ENCODE results near the gene NUP214.

GRCh38 chr9:131076347-131077195 is 48.8 kb upstream of the NUP214 start:
- TF ChIP-seq CTCF (IDR thresholded peaks at IDR 0.05 in 2 of 3, conservative IDR thresholded peaks at IDR 0.05 in 1 of 3; ENCODE audit: borderline replicate concordance in 1 of 3, insufficient read depth in 1 of 3, low read depth in 2 of 3, low read length in 2 of 3) (no peak), POLR2A (IDR thresholded peaks at IDR 0.05; ENCODE audit: borderline replicate concordance, extremely low read depth, insufficient read depth, insufficient read length) (no peak), POLR2AphosphoS5 (IDR thresholded peaks at IDR 0.05; ENCODE audit: low read depth, low read length) (no peak), EGR1 (IDR thresholded peaks at IDR 0.05; ENCODE audit: low read depth) (no peak), YY1 (IDR thresholded peaks at IDR 0.05; ENCODE audit: extremely low read depth, insufficient replicate concordance, low read depth, low read length) (no peak), REST (IDR thresholded peaks at IDR 0.05; ENCODE audit: low read depth) (no peak), MAX (IDR thresholded peaks at IDR 0.05) (no peak), RAD21 (IDR thresholded peaks at IDR 0.05; ENCODE audit: low read depth) (no peak), CBX3 (IDR thresholded peaks at IDR 0.05; ENCODE audit: low read depth) (no peak), SIN3A (IDR thresholded peaks at IDR 0.05; ENCODE audit: low read depth) (no peak), EZH2phosphoT487 (IDR thresholded peaks at IDR 0.05; ENCODE audit: borderline replicate concordance) (no peak)
